ENCODE data around the gene MPP3.
"Not testable (repeated sequence)": the region's sequence is repeated elsewhere in the genome, so short reads cannot be mapped to it uniquely, and the experiment has no call there.

MPP3 gene

GRCh38 chr17:43801844-43802243 lies 31.1 kb downstream of the MPP3 start:
- no peak for DNase-seq

GRCh38 chr17:43800736-43801135 lies 32.2 kb downstream of the MPP3 start:
- no peak for DNase-seq

- DNase-seq, result no peak
These were observed 33.9 kb downstream of the MPP3 start for GRCh38 chr17:43799047-43799446.

GRCh38 chr17:43798024-43798423 lies 34.9 kb downstream of the MPP3 start:
- not testable (repeated sequence) for DNase-seq

- DNase-seq, result not testable (repeated sequence)
These were observed 40.3 kb downstream of the MPP3 start for GRCh38 chr17:43792668-43793067.

- no peak for DNase-seq
These were observed 41.4 kb downstream of the MPP3 start for GRCh38 chr17:43791589-43791988.

GRCh38 chr17:43790311-43790940 lies 42.5 kb downstream of the MPP3 start:
- no peak for DNase-seq

- no peak for DNase-seq
These were observed 43.5 kb downstream of the MPP3 start for GRCh38 chr17:43789482-43789881.

GRCh38 chr17:43788540-43788939 lies 44.4 kb downstream of the MPP3 start:
- DNase-seq, result no peak

- DNase-seq, result no peak
These were observed 45.2 kb downstream of the MPP3 start for GRCh38 chr17:43787728-43788127.

- DNase-seq, result no peak
These were observed 48.3 kb downstream of the MPP3 start for GRCh38 chr17:43784628-43785101.

GRCh38 chr17:43784068-43784467 lies 48.9 kb downstream of the MPP3 start:
- no peak for DNase-seq

- no peak for DNase-seq
These were observed 49.8 kb downstream of the MPP3 start for GRCh38 chr17:43782913-43783680.

GRCh38 chr17:43780135-43780534 lies 52.8 kb downstream of the MPP3 start, which contains the start of gene CFAP97D1:
Gene CFAP97D1, plus strand, starts transcription at chr17:43780435. Its CDS starts 28 bp downstream, at chr17:43780463.
- no peak for DNase-seq

GRCh38 chr17:43779145-43780125 lies 53.5 kb downstream of the MPP3 start:
- no peak for DNase-seq

GRCh38 chr17:43778337-43779144 lies 54.4 kb downstream of the MPP3 start, which contains the start of gene DUSP3:
Gene DUSP3, minus strand, starts transcription at chr17:43778977. Its CDS starts 53 bp downstream, at chr17:43778924.
- DNase-seq, result peak; percentile 51 to 63

GRCh38 chr17:43774304-43775250 lies 58.4 kb downstream of the MPP3 start:
- DNase-seq, result no peak

GRCh38 chr17:43772877-43773648 lies 59.9 kb downstream of the MPP3 start:
- DNase-seq, result no peak

- no peak for DNase-seq
These were observed 61.5 kb downstream of the MPP3 start for GRCh38 chr17:43771463-43771862.

- DNase-seq, result no peak
These were observed 62.0 kb downstream of the MPP3 start for GRCh38 chr17:43770957-43771356.

All from cerebellar nuclear complex (tissue), 1 donor.